HG02938 (cell line): Measurements from ENCODE around the gene COL1A2.

Source experiments
- ATAC-seq: cut with Tn5 transposase; IDR thresholded peaks from one replicate; pipeline ENCODE4 v1.9.1; 2021; ENCODE audit warnings: mild to moderate bottlenecking, moderate library complexity; ENCODE audit not compliant: unreplicated experiment

Gene COL1A2

GRCh38 chr7:94382746-94383145 lies 11.9 kb upstream of the COL1A2 start:
- no peak for ATAC-seq

- no peak for ATAC-seq
These were observed 10.4 kb upstream of the COL1A2 start for GRCh38 chr7:94384315-94384714.

- ATAC-seq = no peak
These were observed 8.3 kb upstream of the COL1A2 start for GRCh38 chr7:94386416-94386815.

- ATAC-seq = no peak
These were observed 6.2 kb upstream of the COL1A2 start for GRCh38 chr7:94388540-94388939.

- no peak for ATAC-seq
These were observed 5.3 kb upstream of the COL1A2 start for GRCh38 chr7:94389381-94389780.

- no peak for ATAC-seq
These were observed 2.8 kb upstream of the COL1A2 start for GRCh38 chr7:94391726-94392392.

- ATAC-seq = no peak
These were observed 2.3 kb upstream of the COL1A2 start for GRCh38 chr7:94392393-94392786.

- no peak for ATAC-seq
These were observed 1.2 kb upstream of the COL1A2 start for GRCh38 chr7:94393246-94394108.

GRCh38 chr7:94394109-94394436 lies 622 bp upstream of the COL1A2 start:
- no peak for ATAC-seq

- ATAC-seq = peak; percentile 93
These were observed 694 bp downstream of the COL1A2 start for GRCh38 chr7:94395141-94396036.

GRCh38 chr7:94396037-94396431 lies 1.3 kb downstream of the COL1A2 start:
- no peak for ATAC-seq

GRCh38 chr7:94396596-94396995 lies 1.9 kb downstream of the COL1A2 start:
- ATAC-seq = no peak

- ATAC-seq = no peak
These were observed 3.0 kb downstream of the COL1A2 start for GRCh38 chr7:94397722-94398121.

GRCh38 chr7:94398841-94399240 lies 4.1 kb downstream of the COL1A2 start:
- ATAC-seq = no peak

GRCh38 chr7:94400022-94400421 lies 5.3 kb downstream of the COL1A2 start:
- no peak for ATAC-seq

GRCh38 chr7:94400643-94401427 lies 6.1 kb downstream of the COL1A2 start:
- no peak for ATAC-seq

- no peak for ATAC-seq
These were observed 6.7 kb downstream of the COL1A2 start for GRCh38 chr7:94401428-94401814.

- ATAC-seq = no peak
These were observed 8.9 kb downstream of the COL1A2 start for GRCh38 chr7:94403546-94403945.

GRCh38 chr7:94405506-94405905 lies 10.8 kb downstream of the COL1A2 start:
- ATAC-seq = no peak

GRCh38 chr7:94406696-94407095 lies 12.0 kb downstream of the COL1A2 start:
- no peak for ATAC-seq
